Urinary bladder (tissue), 4 donors: Measurements from ENCODE around the gene MED15. TPM values are rescaled to one million over a fixed set of nuclear protein-coding genes. Genes with fewer than 3 reads are reported as not detected.
"Not testable (repeated sequence)": the region's sequence is repeated elsewhere in the genome, so short reads cannot be mapped to it uniquely, and the experiment has no call there.

Experiments used
- DNase-seq: peaks from one replicate; pipeline ENCODE4 v3.0.0-alpha.2; 2015; ENCODE audit errors: extremely low spot score
- H3K27ac ChIP-seq: one replicate; pipeline ENCODE4 v1.5.1; 2013; ENCODE audit warnings: low read depth, mild to moderate bottlenecking, moderate library complexity
- H3K36me3 ChIP-seq: one replicate; pipeline ENCODE4 v1.6.1; 2013; ENCODE audit warnings: mild to moderate bottlenecking, moderate library complexity; ENCODE audit not compliant: insufficient read depth
- H3K4me1 ChIP-seq: one replicate; pipeline ENCODE4 v1.6.1; 2013; ENCODE audit warnings: mild to moderate bottlenecking, moderate library complexity; ENCODE audit not compliant: insufficient read depth
- H3K4me3 ChIP-seq: one replicate; pipeline ENCODE4 v1.5.1; 2013; ENCODE audit warnings: low read depth, low read length
- WGBS: extraction: QIAGEN DNeasy Blood & Tissue Kit; methylation state at CpG from one replicate; pipeline ENCODE4 v1.1.7; 2013; 5-methylcytosine and 5-hydroxymethylcytosine counted together
- polyA plus RNA-seq: library from polyadenylated mRNA; stranded (reverse); fragments of 200-250 nt; gene quantifications from one replicate; pipeline ENCODE4 v1.2.3, GENCODE V29; 2013
- total RNA-seq: library from RNA; depleted of rRNA; stranded (reverse); fragments of >200 nt; gene quantifications from one replicate; pipeline ENCODE4 v1.2.3, GENCODE V29; 2014
- donor health status: healthy with polysubstance abuse.
- donor health status: healthy.

Gene MED15, protein sequence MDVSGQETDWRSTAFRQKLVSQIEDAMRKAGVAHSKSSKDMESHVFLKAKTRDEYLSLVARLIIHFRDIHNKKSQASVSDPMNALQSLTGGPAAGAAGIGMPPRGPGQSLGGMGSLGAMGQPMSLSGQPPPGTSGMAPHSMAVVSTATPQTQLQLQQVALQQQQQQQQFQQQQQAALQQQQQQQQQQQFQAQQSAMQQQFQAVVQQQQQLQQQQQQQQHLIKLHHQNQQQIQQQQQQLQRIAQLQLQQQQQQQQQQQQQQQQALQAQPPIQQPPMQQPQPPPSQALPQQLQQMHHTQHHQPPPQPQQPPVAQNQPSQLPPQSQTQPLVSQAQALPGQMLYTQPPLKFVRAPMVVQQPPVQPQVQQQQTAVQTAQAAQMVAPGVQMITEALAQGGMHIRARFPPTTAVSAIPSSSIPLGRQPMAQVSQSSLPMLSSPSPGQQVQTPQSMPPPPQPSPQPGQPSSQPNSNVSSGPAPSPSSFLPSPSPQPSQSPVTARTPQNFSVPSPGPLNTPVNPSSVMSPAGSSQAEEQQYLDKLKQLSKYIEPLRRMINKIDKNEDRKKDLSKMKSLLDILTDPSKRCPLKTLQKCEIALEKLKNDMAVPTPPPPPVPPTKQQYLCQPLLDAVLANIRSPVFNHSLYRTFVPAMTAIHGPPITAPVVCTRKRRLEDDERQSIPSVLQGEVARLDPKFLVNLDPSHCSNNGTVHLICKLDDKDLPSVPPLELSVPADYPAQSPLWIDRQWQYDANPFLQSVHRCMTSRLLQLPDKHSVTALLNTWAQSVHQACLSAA
- total RNA-seq (34.0 TPM), polyA plus RNA-seq (57.9 TPM)

GRCh38 chr22:20507253-20508066 lies at the start of gene MED15:
Gene MED15 (plus strand): TSS chr22:20507610. CDS start chr22:20507679, 69 bp downstream.
- no peaks in the 10 kb centered on the region for H3K36me3 ChIP-seq
- WGBS = under 1% methylated on average over 58 of the region's 58 CpGs
- H3K4me3 ChIP-seq = peak within 1 kb of the TSS; percentile 78
- peak; percentile 76 for DNase-seq
- H3K4me1 ChIP-seq = no peaks in the 10 kb centered on the region
- peak within 1 kb of the TSS; percentile 94 for H3K27ac ChIP-seq

DNA sequence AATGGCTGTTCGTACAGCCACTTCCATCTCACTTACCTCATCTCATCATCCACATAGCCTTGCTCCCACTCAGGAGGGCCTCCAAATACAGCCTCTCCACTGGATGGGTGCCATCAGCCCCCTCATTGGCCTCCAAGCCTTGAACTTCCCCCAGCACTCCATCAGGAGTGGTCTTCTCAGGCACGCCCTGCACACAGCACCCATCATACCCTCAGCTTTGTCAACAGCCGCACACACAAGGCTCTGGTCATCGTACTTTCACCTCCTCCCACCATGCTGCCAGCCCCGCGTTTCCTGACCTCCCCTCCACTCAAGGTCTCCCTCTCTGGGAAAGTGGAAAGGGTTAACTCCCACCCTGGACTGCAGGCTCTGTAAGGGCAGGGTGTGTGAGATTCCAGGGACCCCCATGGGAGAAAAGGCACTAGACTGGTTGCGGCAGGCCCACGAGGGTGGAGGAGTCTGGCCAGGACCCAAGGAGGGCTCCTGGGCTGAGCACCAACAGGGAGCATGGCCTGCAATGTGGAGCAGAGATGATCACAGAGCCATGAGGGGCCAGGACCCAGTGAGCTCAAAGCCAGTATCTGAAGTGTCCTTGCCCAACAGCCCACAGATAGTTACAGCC lies 48.8 kb upstream of the MED15 start:
- Histone ChIP-seq H3K4me3 (no peak overlapping the region), H3K4me1 (no peaks in the 10 kb centered on the region), H3K36me3 (no peaks in the 10 kb centered on the region), H3K27ac (no peak overlapping the region)
- DNase-seq = no peak
- 71% methylated on average over 8 of the region's 8 CpGs for WGBS

- 94% methylated on average over 3 of the region's 3 CpGs for WGBS
- Histone ChIP-seq H3K4me3 (no peak overlapping the region), H3K36me3 (no peaks in the 10 kb centered on the region), H3K4me1 (no peaks in the 10 kb centered on the region), H3K27ac (no peak overlapping the region)
- DNase-seq = no peak
Observed at GRCh38 chr22:20459152-20459542, 48.3 kb upstream of the MED15 start.

GRCh38 chr22:20459862-20460261 lies 47.5 kb upstream of the MED15 start:
- Histone ChIP-seq H3K4me3 (no peak overlapping the region), H3K36me3 (no peaks in the 10 kb centered on the region), H3K4me1 (no peaks in the 10 kb centered on the region), H3K27ac (no peak overlapping the region)
- DNase-seq = no peak
- 89% methylated on average over 4 of the region's 4 CpGs for WGBS

DNA sequence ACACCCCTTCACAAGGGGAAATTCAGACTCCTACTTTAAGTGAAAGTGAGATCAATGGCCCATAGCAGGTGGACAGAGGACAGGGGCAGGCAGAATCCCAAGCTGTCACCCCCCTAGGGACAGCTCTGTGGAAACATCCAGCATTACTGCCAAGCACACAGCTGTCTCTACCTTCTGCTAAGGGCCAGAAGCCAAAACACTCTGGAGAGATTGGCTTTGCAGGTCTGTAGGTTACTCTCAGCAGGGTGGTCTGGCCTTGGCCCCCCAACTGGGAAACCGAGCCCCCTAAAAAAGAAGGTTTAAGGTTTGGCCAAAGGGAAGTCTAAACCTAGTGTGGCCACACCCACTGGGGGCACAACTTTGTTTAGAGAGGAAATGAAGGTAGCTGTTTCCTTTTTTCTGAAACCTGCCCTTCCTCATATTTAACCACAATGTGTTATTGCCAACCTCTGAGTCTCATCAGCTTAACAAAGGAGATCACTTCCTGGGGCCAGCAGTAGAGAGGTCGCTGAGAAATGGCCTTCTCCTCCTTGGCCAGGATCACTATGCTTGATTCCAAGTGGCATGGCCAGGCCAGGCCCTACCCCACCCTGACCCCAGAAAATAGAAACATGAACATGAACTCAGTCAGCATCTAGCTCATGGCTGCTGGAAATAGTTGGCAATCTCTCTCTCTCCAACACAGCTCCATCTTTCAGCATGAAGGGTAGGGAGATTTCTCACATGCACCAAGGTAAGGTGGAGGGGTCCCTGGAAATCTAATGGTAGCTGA lies 43.9 kb upstream of the MED15 start:
- Histone ChIP-seq H3K36me3 (no peaks in the 10 kb centered on the region), H3K4me3 (no peak overlapping the region), H3K4me1 (no peaks in the 10 kb centered on the region), H3K27ac (peak overlapping the region; percentile 54)
- DNase-seq = no peak
- 57% methylated on average over 2 of the region's 2 CpGs for WGBS

- H3K4me3 ChIP-seq = no peak overlapping the region
- no peak overlapping the region for H3K27ac ChIP-seq
- WGBS = 86% methylated on average over 11 of the region's 11 CpGs
- no peaks in the 10 kb centered on the region for H3K36me3 ChIP-seq
- H3K4me1 ChIP-seq = no peaks in the 10 kb centered on the region
- DNase-seq = no peak
Observed at GRCh38 chr22:20464096-20464614, 43.3 kb upstream of the MED15 start.

GRCh38 chr22:20464912-20465758 lies 42.3 kb upstream of the MED15 start:
- Histone ChIP-seq H3K27ac (no peak overlapping the region), H3K4me3 (no peak overlapping the region), H3K4me1 (no peaks in the 10 kb centered on the region), H3K36me3 (no peaks in the 10 kb centered on the region)
- DNase-seq = no peak
- whole genome bisulfite sequencing = 93% methylated on average over 32 of the region's 32 CpGs

- no peak overlapping the region for H3K27ac ChIP-seq
- no peak for DNase-seq
- H3K36me3 ChIP-seq = no peaks in the 10 kb centered on the region
- 90% methylated on average over 5 of the region's 5 CpGs for WGBS
- H3K4me3 ChIP-seq = no peak overlapping the region
- no peaks in the 10 kb centered on the region for H3K4me1 ChIP-seq
Observed at GRCh38 chr22:20465759-20466077, 41.7 kb upstream of the MED15 start.

DNA sequence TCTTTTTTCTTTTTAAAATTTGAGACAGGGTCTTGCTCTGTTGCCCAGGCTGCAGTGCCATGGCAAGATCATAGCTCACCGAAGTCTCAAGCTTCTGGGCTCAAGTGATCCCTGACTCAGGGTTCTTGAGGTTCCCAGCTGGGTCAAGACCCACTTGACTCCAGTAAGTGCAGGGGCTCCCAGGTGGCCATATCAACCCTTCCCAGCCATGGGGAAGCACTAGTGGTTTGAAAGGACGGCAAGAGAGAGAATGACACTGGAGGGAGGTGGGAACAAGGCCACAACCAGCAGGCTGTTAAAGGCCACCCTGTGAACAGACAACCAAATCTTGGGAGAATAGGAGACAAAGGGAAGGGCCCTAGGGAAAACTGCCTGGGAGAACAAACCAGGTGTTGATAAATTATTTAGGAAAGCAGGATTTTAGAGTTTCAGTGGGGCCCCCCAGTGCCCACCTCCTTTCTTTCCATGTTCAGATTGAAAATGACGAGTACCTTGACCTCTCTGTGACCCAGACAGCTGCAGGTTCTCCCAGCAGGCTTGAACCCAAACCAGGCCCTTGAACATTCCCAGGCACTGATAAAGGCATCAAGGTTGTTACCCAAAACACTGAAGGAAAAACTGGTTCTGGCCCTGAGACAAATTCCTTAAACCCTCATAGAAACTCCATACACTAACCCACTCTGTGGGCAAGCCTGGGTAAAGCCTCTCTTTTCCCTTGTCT lies 40.6 kb upstream of the MED15 start:
- H3K36me3 ChIP-seq = no peaks in the 10 kb centered on the region

DNA sequence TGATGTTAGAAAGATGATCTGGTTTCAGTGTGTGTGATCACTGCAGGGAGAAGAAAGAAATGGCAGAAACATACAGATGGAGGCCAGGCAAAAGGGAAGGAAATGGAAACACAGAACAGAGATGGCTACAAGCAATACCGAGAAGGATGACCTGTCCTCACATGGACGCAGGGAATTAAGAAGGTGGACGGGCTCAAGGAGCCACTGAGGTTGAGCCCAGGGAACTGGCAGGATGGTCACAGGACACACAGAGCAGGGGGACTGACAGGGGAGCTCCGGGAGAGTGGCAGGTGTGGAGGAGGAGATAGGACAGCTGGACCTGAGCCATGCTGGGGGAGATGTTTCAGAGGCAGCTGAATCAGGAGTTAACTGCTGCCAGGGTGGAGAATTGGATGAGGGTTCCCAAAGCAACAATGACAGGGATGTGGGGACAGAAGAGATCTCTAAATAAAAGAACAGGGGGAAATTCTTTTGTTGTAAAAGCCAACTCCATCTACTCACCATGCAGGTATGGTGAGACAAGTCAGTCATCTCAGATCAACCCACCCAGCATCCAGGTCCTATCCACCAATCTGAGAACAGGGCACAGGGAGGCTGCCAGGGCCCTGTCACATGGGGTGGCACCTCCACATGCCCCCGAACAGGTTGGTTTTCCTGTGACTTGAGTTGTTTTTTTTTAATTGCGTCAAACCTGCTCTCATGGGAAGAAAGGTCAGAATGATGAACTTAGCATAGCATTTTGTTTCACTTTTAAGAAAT lies 38.1 kb upstream of the MED15 start:
- no peak overlapping the region for H3K27ac ChIP-seq
- H3K4me3 ChIP-seq = no peak overlapping the region
- 85% methylated on average over 6 of the region's 6 CpGs for WGBS
- DNase-seq = no peak
- H3K36me3 ChIP-seq = no peaks in the 10 kb centered on the region
- H3K4me1 ChIP-seq = no peaks in the 10 kb centered on the region

More for the DNA sequence above, 40.6 kb upstream of the MED15 start:
- DNase-seq = no peak
- Histone ChIP-seq H3K4me3 (no peak overlapping the region), H3K4me1 (no peaks in the 10 kb centered on the region), H3K27ac (no peak overlapping the region)
- WGBS = 83% methylated on average over 3 of the region's 3 CpGs

DNA sequence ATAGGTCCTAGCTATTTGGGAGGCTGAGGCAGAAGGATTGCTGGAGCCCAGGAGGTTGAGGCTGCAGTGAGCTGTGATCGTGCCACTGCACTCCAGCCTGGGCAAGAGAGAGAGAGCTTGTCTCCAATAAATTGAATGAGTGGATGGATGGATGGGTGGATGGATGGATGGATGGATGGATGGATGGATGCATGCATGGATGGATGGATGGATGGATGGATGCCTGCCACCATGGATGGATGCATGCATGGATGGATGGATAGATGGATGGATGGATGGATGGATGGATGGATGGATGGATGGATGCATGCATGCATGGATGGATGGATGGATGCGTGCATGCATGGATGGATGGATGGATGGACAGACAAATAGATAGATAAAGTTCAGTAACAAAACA lies 36.9 kb upstream of the MED15 start:
- 99% methylated on average over 2 of the region's 2 CpGs for WGBS
- H3K27ac ChIP-seq, H3K4me3 ChIP-seq, H3K4me1 ChIP-seq, H3K36me3 ChIP-seq, DNase-seq: not testable (repeated sequence)
